Measurements from ENCODE around the gene LRP2. TPM values are rescaled to one million over a fixed set of nuclear protein-coding genes. Genes with fewer than 3 reads are reported as not detected.

The LRP2 gene
- total and polyA plus RNA-seq, 2 experiments from 2014 or later = 8.1 to 38.3 TPM

GRCh38 chr2:169114056-169114455, 248.3 kb downstream of the LRP2 start:
- no peak for DNase-seq (ENCODE audit: low spot score)
- Histone ChIP-seq H4K20me1 (ENCODE audit: insufficient read depth, poor library complexity, severe bottlenecking) (no peaks in the 10 kb centered on the region), H3K9me3 (ENCODE audit: low read depth) (no peaks in the 10 kb centered on the region), H3K4me1 (ENCODE audit: insufficient read depth) (no peaks in the 10 kb centered on the region), H3K79me2 (no peaks in the 10 kb centered on the region), H3K4me3 (no peak overlapping the region), H3K36me3 (replicated peaks; ENCODE audit: insufficient read depth, low read depth) (no peaks in the 10 kb centered on the region), H3K27me3 (peaks cover 17% of the 10 kb centered on the region), H2AFZ (no peak overlapping the region), H3K4me2 (no peak overlapping the region), H3K27ac (no peak overlapping the region), H3K9me2 (replicated peaks; ENCODE audit: insufficient read depth) (no peaks in the 10 kb centered on the region)
- WGBS (ENCODE audit: low lambda C conversion rate, missing lambda C conversion rate) = 86% methylated on average over 4 of the region's 4 CpGs
- no peak for TF ChIP-seq EZH2 (IDR thresholded peaks at IDR 0.05; ENCODE audit: borderline replicate concordance)
- TF ChIP-seq EZH2phosphoT487 (IDR thresholded peaks at IDR 0.05; ENCODE audit: low read depth, severe bottlenecking, unreplicated experiment) = no peak
- TF ChIP-seq CTCF (IDR thresholded peaks at IDR 0.05; ENCODE audit: poor library complexity) = no peak

- no peak overlapping the region for H3K4me3 ChIP-seq
- no peaks in the 10 kb centered on the region for H3K4me1 ChIP-seq (ENCODE audit: insufficient read depth)
- H4K20me1 ChIP-seq (ENCODE audit: insufficient read depth, poor library complexity, severe bottlenecking) = no peaks in the 10 kb centered on the region
- no peak overlapping the region for H3K4me2 ChIP-seq
- H3K9me3 ChIP-seq (ENCODE audit: low read depth) = no peaks in the 10 kb centered on the region
- no peaks in the 10 kb centered on the region for H3K79me2 ChIP-seq
- DNase-seq (ENCODE audit: low spot score) = no peak
- H3K9me2 ChIP-seq (replicated peaks; ENCODE audit: insufficient read depth) = no peaks in the 10 kb centered on the region
- no peak overlapping the region for H2AFZ ChIP-seq
- WGBS (ENCODE audit: low lambda C conversion rate, missing lambda C conversion rate) = 76% methylated on average over 6 of the region's 6 CpGs
- H3K27ac ChIP-seq = no peak overlapping the region
- TF ChIP-seq EZH2 (IDR thresholded peaks at IDR 0.05; ENCODE audit: borderline replicate concordance) (no peak), EZH2phosphoT487 (IDR thresholded peaks at IDR 0.05; ENCODE audit: low read depth, severe bottlenecking, unreplicated experiment) (no peak), CTCF (IDR thresholded peaks at IDR 0.05; ENCODE audit: poor library complexity) (no peak)
- H3K36me3 ChIP-seq (replicated peaks; ENCODE audit: insufficient read depth, low read depth) = no peaks in the 10 kb centered on the region
- peaks cover 18% of the 10 kb centered on the region for H3K27me3 ChIP-seq
These were observed 249.5 kb downstream of the LRP2 start for GRCh38 chr2:169112841-169113240.

GRCh38 chr2:169110916-169111315, 251.4 kb downstream of the LRP2 start:
- DNase-seq (ENCODE audit: low spot score) = no peak
- H3K79me2 ChIP-seq = no peaks in the 10 kb centered on the region
- no peak overlapping the region for H3K27ac ChIP-seq
- H4K20me1 ChIP-seq (ENCODE audit: insufficient read depth, poor library complexity, severe bottlenecking) = no peaks in the 10 kb centered on the region
- WGBS (ENCODE audit: low lambda C conversion rate, missing lambda C conversion rate) = 81% methylated on average over 18 of the region's 18 CpGs
- H3K36me3 ChIP-seq (replicated peaks; ENCODE audit: insufficient read depth, low read depth) = no peaks in the 10 kb centered on the region
- H3K4me1 ChIP-seq (ENCODE audit: insufficient read depth) = no peaks in the 10 kb centered on the region
- no peak for TF ChIP-seq CTCF (IDR thresholded peaks at IDR 0.05; ENCODE audit: poor library complexity)
- TF ChIP-seq EZH2phosphoT487 (IDR thresholded peaks at IDR 0.05; ENCODE audit: low read depth, severe bottlenecking, unreplicated experiment) = no peak
- no peak for TF ChIP-seq EZH2 (IDR thresholded peaks at IDR 0.05; ENCODE audit: borderline replicate concordance)
- H3K4me2 ChIP-seq = no peak overlapping the region
- no peak overlapping the region for H2AFZ ChIP-seq
- peaks cover 9% of the 10 kb centered on the region for H3K27me3 ChIP-seq
- no peaks in the 10 kb centered on the region for H3K9me2 ChIP-seq (replicated peaks; ENCODE audit: insufficient read depth)
- H3K9me3 ChIP-seq (ENCODE audit: low read depth) = no peaks in the 10 kb centered on the region
- no peak overlapping the region for H3K4me3 ChIP-seq

GRCh38 chr2:169110419-169110818, 251.9 kb downstream of the LRP2 start:
- H4K20me1 ChIP-seq (ENCODE audit: insufficient read depth, poor library complexity, severe bottlenecking) = no peaks in the 10 kb centered on the region
- TF ChIP-seq EZH2 (IDR thresholded peaks at IDR 0.05; ENCODE audit: borderline replicate concordance) (no peak), EZH2phosphoT487 (IDR thresholded peaks at IDR 0.05; ENCODE audit: low read depth, severe bottlenecking, unreplicated experiment) (no peak), CTCF (IDR thresholded peaks at IDR 0.05; ENCODE audit: poor library complexity) (no peak)
- no peak for DNase-seq (ENCODE audit: low spot score)
- WGBS (ENCODE audit: low lambda C conversion rate, missing lambda C conversion rate) = 92% methylated on average over 7 of the region's 7 CpGs
- H3K79me2 ChIP-seq = no peaks in the 10 kb centered on the region
- H3K4me2 ChIP-seq = no peak overlapping the region
- H3K27me3 ChIP-seq = peaks cover 9% of the 10 kb centered on the region
- H3K9me3 ChIP-seq (ENCODE audit: low read depth) = no peaks in the 10 kb centered on the region
- H2AFZ ChIP-seq = no peak overlapping the region
- no peaks in the 10 kb centered on the region for H3K36me3 ChIP-seq (replicated peaks; ENCODE audit: insufficient read depth, low read depth)
- H3K4me1 ChIP-seq (ENCODE audit: insufficient read depth) = no peaks in the 10 kb centered on the region
- H3K27ac ChIP-seq = no peak overlapping the region
- H3K4me3 ChIP-seq = no peak overlapping the region
- no peaks in the 10 kb centered on the region for H3K9me2 ChIP-seq (replicated peaks; ENCODE audit: insufficient read depth)

Data from hepatocyte (in vitro differentiated cells).